HCT116 (cell line): ENCODE measurements around the gene SEPTIN6. TPM values are rescaled to one million over a fixed set of nuclear protein-coding genes. Genes with fewer than 3 reads are reported as not detected.

Experiments used
- ATAC-seq: fragments of 200-7000 bp; cut with Tn5 transposase; 2 replicates; pipeline ENCODE4 v1.9.1; 2020; ENCODE audit warnings: mild to moderate bottlenecking, moderate library complexity
- BruUV-seq: library from RNA; stranded (reverse); fragments of 400-500 nt; replicated peaks from 2 replicates; lab custom pipeline; 2021; lab: Mats Ljungman, UMichigan
- CTCF ChIA-PET: fragments of 300-600 bp; sonication (Branson Sonifier 250); formaldehyde crosslinking; loops from one replicate; lab custom pipeline; 2021; ENCODE audit warnings: antibody characterized with exemption; lab: Charles Lee
- POLR2A ChIA-PET: fragments of 300-600, 350-600 bp; sonication (Branson Sonifier 250); formaldehyde crosslinking; loops from one replicate; lab custom pipeline; 2021; ENCODE audit warnings: antibody characterized with exemption; lab: Charles Lee
- RAD21 ChIA-PET, 2 experiments: fragments of 300-600 bp; sonication (Branson Sonifier 250); formaldehyde crosslinking; loops; one replicate each; lab custom pipeline; 2023; ENCODE audit warnings: low total read pairs in 2 of 2; ENCODE audit not compliant: uncharacterized antibody in 2 of 2, unreplicated experiment in 2 of 2, low non-redundant PET in 1 of 2; lab: Charles Lee
- DNase-seq: peaks from one replicate; pipeline ENCODE4 v3.0.0-alpha.2; 2010; ENCODE audit warnings: low read depth, low spot score
- H2AFZ ChIP-seq: fragments of 200-600 bp; shearing (Covaris generic), sonication (generic); 2 replicates; pipeline ENCODE4 v1.6.1; 2017; ENCODE audit warnings: low read depth, mixed run types, mixed read lengths, antibody characterized with exemption, low read length; ENCODE audit not compliant: poor library complexity, severe bottlenecking
- H3K27ac ChIP-seq: 2 replicates; pipeline ENCODE4 v1.5.1; 2012; ENCODE audit warnings: low read depth, low read length
- H3K27me3 ChIP-seq: fragments of 200-600 bp; sonication (generic); 2 replicates; pipeline ENCODE4 v1.6.1; 2016; ENCODE audit warnings: mixed run types, low read length, mixed read lengths; ENCODE audit not compliant: insufficient read depth
- H3K36me3 ChIP-seq, 2 experiments: fragments of 200-500 bp in 1 of 2; fragments of 200-600 bp in 1 of 2; sonication (Bioruptor generic) in 1 of 2; sonication (generic) in 1 of 2; 2 replicates each; pipeline versions ENCODE4 v1.5.1 to v1.6.1; 2014 to 2016; ENCODE audit warnings: low read length in 2 of 2, inconsistent platforms in 1 of 2, mixed read lengths in 1 of 2, mixed run types in 1 of 2; ENCODE audit not compliant: insufficient read depth in 2 of 2, control insufficient read depth in 1 of 2
- H3K4me1 ChIP-seq, 2 experiments: fragments of 200-600 bp in 1 of 2; sonication (generic) in 1 of 2; 2 replicates each; pipeline versions ENCODE4 v1.5.1 to v1.6.1; 2012 to 2017; ENCODE audit warnings: low read length in 2 of 2, inconsistent platforms in 1 of 2, mild to moderate bottlenecking in 1 of 2, mixed read lengths in 1 of 2, mixed run types in 1 of 2, moderate library complexity in 1 of 2; ENCODE audit not compliant: insufficient read depth in 2 of 2, control insufficient read depth in 1 of 2
- H3K4me2 ChIP-seq: fragments of 200-600 bp; sonication (generic); 2 replicates; pipeline ENCODE4 v1.6.1; 2017; ENCODE audit warnings: mixed run types, low read length, mixed read lengths
- H3K4me3 ChIP-seq, 2 experiments: fragments of 200-600 bp in 1 of 2; sonication (generic) in 1 of 2; replicated peaks in 1 of 2; 2 replicates each; pipeline ENCODE4 v1.5.1; 2011 to 2016; ENCODE audit warnings: low read length in 2 of 2, control low read depth in 1 of 2, low read depth in 1 of 2, mild to moderate bottlenecking in 1 of 2, mixed read lengths in 1 of 2, mixed run types in 1 of 2
- H3K79me2 ChIP-seq: fragments of 200-600 bp; sonication (generic); 2 replicates; pipeline ENCODE4 v1.6.1; 2017; ENCODE audit warnings: mild to moderate bottlenecking, mixed run types, low read length, moderate library complexity, mixed read lengths; ENCODE audit not compliant: insufficient read depth
- H3K9ac ChIP-seq: fragments of 200-600 bp; sonication (generic); 2 replicates; pipeline ENCODE4 v1.6.1; 2016; ENCODE audit warnings: low read length, mixed read lengths
- H3K9me2 ChIP-seq: fragments of 200-600 bp; sonication (generic), shearing (Covaris generic); 2 replicates; pipeline ENCODE4 v1.6.1; 2017; ENCODE audit warnings: mixed run types, mild to moderate bottlenecking, moderate library complexity; ENCODE audit not compliant: insufficient read depth
- H3K9me3 ChIP-seq, 2 experiments: fragments of 200-500 bp in 1 of 2; fragments of 200-600 bp in 1 of 2; sonication (Bioruptor generic) in 1 of 2; sonication (generic) in 1 of 2; 2 replicates each; pipeline ENCODE4 v1.6.1; 2014 to 2017; ENCODE audit warnings: low read length in 2 of 2, mixed read lengths in 2 of 2, inconsistent platforms in 1 of 2, low read depth in 1 of 2, mild to moderate bottlenecking in 1 of 2, mixed run types in 1 of 2, moderate library complexity in 1 of 2; ENCODE audit not compliant: control insufficient read depth in 1 of 2, insufficient read depth in 1 of 2
- H4K20me1 ChIP-seq: fragments of 200-600 bp; sonication (generic), shearing (Covaris generic); 2 replicates; pipeline ENCODE4 v1.6.1; 2017; ENCODE audit warnings: mixed run types, mild to moderate bottlenecking, moderate library complexity; ENCODE audit not compliant: insufficient read depth
- ATF3 ChIP-seq: IDR thresholded peaks from 2 replicates; pipeline ENCODE4 v1.6.1; 2012
- ELF1 ChIP-seq: IDR thresholded peaks from 2 replicates; pipeline ENCODE4 v1.6.1; 2012; ENCODE audit warnings: low read depth, borderline replicate concordance
- POLR2A ChIP-seq: IDR thresholded peaks from 2 replicates; pipeline ENCODE4 v1.7.0; 2011; ENCODE audit warnings: borderline replicate concordance; ENCODE audit not compliant: insufficient read depth, insufficient read length; ENCODE audit errors: extremely low read depth
- YY1 ChIP-seq: IDR thresholded peaks from 2 replicates; pipeline ENCODE4 v1.6.1; 2011; ENCODE audit warnings: low read length, low read depth, moderate library complexity, mild to moderate bottlenecking; ENCODE audit not compliant: insufficient replicate concordance; ENCODE audit errors: extremely low read depth
- ZFX ChIP-seq: fragments of 450-650 bp; IDR thresholded peaks from 2 replicates; pipeline ENCODE4 v1.6.1; 2017
- intact Hi-C: fragments of 100-400 bp; cut with micrococcal nuclease; formaldehyde crosslinking; loops from 2 replicates; pipeline ENCODE4 v1.10.0; 2022
- total RNA-seq: library from RNA; stranded (reverse); gene quantifications from one replicate; pipeline ENCODE4 v1.2.1, GENCODE V29; 2021; ENCODE audit not compliant: unreplicated experiment
- TF ChIP-seq, protein P1 (sequence below), 3 experiments: fragments of 200-600 bp in 1 of 3; sonication (generic) in 1 of 3; IDR thresholded peaks in 2 of 3; conservative IDR thresholded peaks in 1 of 3; 2 replicates each; pipeline ENCODE4 v1.5.1; 2012 to 2017; ENCODE audit warnings: low read depth in 2 of 3, low read length in 2 of 3, antibody characterized with exemption in 1 of 3, borderline replicate concordance in 1 of 3, control low read depth in 1 of 3, mild to moderate bottlenecking in 1 of 3, mixed read lengths in 1 of 3, mixed run types in 1 of 3, moderate library complexity in 1 of 3; ENCODE audit not compliant: insufficient read depth in 1 of 3
- TF ChIP-seq, protein P2 (sequence below): IDR thresholded peaks from 2 replicates; pipeline ENCODE4 v1.6.1; 2012; ENCODE audit warnings: low read depth

SEPTIN6 gene
- total RNA-seq, 1 experiment from 2014 or later = 10.8 TPM

DNA sequence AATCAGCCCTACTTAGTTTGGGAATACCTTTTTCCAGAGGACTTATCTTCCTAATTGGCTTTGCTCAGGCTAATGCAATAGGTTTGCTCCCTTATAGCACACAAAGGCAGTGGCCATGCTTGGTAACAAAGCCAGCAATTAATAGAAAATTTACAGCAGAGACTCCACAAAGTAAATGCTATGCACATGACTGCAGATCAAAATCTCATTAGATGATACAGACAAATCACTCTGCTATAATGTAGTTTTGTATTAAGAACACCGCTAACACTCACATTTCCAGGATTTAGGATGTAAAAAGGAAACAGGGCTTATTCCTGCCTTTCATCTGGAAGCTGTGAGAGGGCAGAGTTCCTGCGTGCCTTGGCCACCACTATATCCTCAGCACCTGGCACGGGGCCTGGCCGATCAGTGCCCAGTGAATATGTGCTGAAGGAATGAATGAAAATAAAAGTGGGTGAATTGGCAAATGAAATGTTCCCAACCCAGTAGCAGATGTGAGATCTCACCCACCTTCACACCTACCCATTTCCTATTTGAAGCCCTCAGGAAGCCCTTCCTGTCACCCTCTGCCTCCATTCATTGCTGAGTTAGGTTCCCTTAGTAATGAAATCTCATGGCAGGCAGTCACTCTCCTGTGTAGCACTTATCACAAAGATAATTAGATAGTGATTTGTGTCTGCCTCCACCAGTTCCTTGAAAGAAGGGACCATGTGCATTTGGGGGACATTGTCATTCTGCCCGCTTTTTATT lies 5.1 kb downstream of the SEPTIN6 start:
- Histone ChIP-seq H3K4me2 (no peak overlapping the region), H3K4me3 (no peak overlapping the region), H3K27me3 (no peaks in the 10 kb centered on the region), H4K20me1 (no peaks in the 10 kb centered on the region), H2AFZ (no peak overlapping the region), H3K79me2 (no peaks in the 10 kb centered on the region), H3K9ac (no peak overlapping the region), H3K9me3 (no peaks in the 10 kb centered on the region), H3K4me1 (peaks cover 0 to 5% of the 10 kb centered on the region in 2 experiments; a peak in 1 of 4 replicates), H3K9me2 (no peaks in the 10 kb centered on the region), H3K27ac (no peak overlapping the region), H3K36me3 (no peaks in the 10 kb centered on the region)
- ChIA-PET POLR2A (no interaction called here), CTCF (no interaction called here), RAD21 (no interaction called here)
- no TSS peak for BruUV-seq
- no peak for ATAC-seq
- intact Hi-C loops = no loop called here
- DNase-seq = no peak
- TF ChIP-seq, protein P1, sequence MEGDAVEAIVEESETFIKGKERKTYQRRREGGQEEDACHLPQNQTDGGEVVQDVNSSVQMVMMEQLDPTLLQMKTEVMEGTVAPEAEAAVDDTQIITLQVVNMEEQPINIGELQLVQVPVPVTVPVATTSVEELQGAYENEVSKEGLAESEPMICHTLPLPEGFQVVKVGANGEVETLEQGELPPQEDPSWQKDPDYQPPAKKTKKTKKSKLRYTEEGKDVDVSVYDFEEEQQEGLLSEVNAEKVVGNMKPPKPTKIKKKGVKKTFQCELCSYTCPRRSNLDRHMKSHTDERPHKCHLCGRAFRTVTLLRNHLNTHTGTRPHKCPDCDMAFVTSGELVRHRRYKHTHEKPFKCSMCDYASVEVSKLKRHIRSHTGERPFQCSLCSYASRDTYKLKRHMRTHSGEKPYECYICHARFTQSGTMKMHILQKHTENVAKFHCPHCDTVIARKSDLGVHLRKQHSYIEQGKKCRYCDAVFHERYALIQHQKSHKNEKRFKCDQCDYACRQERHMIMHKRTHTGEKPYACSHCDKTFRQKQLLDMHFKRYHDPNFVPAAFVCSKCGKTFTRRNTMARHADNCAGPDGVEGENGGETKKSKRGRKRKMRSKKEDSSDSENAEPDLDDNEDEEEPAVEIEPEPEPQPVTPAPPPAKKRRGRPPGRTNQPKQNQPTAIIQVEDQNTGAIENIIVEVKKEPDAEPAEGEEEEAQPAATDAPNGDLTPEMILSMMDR (IDR thresholded peaks at IDR 0.05 in 2 of 3, conservative IDR thresholded peaks at IDR 0.05 in 1 of 3; ENCODE audit: borderline replicate concordance in 1 of 3, insufficient read depth in 1 of 3, low read depth in 2 of 3, low read length in 2 of 3) = no peak
- TF ChIP-seq, protein P2, sequence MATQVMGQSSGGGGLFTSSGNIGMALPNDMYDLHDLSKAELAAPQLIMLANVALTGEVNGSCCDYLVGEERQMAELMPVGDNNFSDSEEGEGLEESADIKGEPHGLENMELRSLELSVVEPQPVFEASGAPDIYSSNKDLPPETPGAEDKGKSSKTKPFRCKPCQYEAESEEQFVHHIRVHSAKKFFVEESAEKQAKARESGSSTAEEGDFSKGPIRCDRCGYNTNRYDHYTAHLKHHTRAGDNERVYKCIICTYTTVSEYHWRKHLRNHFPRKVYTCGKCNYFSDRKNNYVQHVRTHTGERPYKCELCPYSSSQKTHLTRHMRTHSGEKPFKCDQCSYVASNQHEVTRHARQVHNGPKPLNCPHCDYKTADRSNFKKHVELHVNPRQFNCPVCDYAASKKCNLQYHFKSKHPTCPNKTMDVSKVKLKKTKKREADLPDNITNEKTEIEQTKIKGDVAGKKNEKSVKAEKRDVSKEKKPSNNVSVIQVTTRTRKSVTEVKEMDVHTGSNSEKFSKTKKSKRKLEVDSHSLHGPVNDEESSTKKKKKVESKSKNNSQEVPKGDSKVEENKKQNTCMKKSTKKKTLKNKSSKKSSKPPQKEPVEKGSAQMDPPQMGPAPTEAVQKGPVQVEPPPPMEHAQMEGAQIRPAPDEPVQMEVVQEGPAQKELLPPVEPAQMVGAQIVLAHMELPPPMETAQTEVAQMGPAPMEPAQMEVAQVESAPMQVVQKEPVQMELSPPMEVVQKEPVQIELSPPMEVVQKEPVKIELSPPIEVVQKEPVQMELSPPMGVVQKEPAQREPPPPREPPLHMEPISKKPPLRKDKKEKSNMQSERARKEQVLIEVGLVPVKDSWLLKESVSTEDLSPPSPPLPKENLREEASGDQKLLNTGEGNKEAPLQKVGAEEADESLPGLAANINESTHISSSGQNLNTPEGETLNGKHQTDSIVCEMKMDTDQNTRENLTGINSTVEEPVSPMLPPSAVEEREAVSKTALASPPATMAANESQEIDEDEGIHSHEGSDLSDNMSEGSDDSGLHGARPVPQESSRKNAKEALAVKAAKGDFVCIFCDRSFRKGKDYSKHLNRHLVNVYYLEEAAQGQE = no peak
- TF ChIP-seq ZFX = no peak
- TF ChIP-seq YY1 = no peak
- TF ChIP-seq POLR2A = no peak
- no peak for TF ChIP-seq ATF3
- no peak for TF ChIP-seq ELF1
- TF ChIP-seq, all 23 proteins: peak for 0
